GM18526 (cell line): ENCODE data around the gene CALCOCO1.

Source experiments
- POLR2A ChIP-seq: IDR thresholded peaks from 3 replicates; pipeline ENCODE4 v1.6.1; 2011; ENCODE audit not compliant: insufficient read length; ENCODE audit errors: extremely low read depth

Gene CALCOCO1

DNA sequence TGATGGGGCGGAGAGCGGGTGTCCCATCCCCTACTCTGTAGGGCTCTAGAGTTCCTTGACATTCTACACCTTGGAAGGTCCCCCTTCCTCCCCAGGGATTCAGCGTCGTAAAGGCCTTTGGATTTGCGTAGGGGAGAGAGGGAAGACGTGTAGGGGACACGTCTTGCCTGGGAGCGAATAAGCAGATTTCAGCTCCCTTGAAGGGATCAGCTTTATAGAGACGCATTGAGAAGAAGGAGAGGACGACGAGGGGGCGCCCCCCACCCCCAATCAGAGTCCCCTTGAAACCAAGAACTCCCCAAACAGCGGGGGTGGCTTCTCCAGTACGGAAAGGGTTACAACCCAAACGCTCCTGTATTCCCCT lies 324 bp downstream of the CALCOCO1 start:
- no peak for TF ChIP-seq POLR2A

DNA sequence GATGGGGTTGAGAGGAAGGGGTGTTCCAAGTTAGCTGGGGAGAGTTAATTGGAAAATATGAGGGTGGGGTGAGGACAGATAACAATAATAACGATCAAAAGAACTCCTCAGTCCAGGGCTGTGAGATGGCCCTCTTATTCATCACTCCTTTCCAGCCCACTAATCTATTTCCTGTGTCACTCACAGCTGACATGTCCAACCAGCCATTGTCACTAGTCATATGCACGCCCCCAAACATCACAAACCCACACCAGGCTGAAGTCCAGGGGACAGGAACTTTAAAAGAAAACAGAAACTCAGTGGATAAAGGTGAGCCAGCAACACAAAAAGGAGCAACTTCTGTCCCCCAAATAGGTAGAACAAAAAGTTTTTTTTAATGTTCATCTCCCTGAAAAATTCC lies 911 bp downstream of the CALCOCO1 start:
- TF ChIP-seq POLR2A, result no peak

DNA sequence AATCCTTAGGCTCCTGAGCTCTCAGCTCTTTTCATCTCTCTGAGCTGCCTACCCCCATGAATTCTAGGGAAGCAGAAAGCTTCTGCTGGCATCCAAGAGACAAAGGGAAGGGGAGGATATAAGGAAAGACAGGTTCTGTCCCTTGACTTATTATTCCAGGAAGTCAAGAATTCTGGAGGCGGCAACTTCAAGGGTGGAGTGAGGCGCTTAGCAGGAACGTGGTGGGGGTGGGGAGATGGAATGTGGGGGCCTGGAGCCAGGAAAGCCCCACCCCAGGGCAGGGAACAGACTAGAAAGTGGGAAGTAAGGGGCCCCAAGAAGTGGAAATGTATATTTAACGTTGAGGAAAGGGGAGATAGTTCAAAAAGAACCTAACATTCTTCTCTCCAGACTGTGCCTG lies 1.4 kb downstream of the CALCOCO1 start:
- no peak for TF ChIP-seq POLR2A

DNA sequence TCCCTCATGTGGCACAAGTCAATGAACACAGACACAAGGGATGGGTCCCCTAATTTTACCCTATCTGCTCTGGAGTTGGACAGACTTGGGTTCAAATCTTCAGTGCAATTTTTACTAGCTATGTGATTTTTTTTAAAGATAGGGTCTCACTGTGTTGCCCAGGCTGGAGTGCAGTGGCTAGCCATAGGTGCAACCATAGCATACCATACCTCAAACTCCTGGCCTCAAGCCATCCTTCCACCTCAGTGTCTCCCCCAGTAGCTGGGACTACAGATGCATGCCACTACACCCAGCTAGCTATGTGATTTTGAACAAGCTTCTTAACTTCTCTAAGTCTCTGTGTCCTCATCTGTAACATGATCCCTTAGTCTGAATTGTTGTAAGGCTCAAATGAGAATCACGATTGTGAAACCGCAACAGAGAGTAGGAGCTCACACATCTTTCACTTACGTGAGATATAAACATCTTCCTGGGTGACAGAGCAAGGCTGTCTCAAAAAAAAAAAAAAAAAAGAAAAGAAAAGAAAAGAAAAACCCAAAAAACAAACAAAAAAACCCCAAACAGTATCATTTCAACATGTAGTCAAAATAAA lies 4.7 kb downstream of the CALCOCO1 start:
- no peak for TF ChIP-seq POLR2A

DNA sequence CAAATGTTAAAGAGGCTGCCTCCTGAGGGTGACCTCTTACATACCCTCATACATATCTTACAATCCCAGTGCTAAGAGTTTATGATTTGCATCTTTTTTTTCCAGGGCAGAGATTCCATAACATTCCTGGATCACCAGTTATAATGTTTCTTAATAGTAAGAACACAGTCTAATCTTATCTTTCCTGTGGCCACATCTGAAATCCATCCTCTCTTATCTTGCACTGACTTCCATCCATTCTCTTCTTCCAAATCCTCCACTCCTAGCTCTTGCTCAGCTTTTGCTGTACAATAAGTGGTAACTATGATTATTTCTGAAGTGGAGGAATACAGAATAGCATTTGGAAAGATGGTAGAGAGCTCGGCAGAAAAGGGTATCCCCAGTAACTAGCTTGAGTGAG lies 6.3 kb downstream of the CALCOCO1 start:
- no peak for TF ChIP-seq POLR2A

DNA sequence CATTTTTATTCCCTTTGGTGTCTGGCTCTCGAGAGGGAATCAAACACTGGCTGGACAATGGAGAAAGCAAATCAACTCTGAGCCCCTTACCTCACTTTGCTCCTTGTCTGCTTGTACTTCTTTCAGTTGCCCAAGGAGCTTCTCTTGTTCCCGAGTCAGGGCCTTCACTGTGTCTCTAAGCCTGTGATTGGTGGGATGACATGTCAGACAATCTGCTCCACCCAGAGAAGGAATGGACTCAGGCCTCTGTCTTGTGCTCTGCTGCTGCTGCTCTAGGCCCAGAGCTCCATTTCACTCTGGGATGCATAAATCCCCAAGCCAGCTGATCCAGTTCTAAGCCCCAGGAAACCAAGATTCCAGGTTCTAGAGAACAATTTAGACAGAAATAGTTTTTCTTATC lies 7.6 kb downstream of the CALCOCO1 start:
- TF ChIP-seq POLR2A, result no peak

DNA sequence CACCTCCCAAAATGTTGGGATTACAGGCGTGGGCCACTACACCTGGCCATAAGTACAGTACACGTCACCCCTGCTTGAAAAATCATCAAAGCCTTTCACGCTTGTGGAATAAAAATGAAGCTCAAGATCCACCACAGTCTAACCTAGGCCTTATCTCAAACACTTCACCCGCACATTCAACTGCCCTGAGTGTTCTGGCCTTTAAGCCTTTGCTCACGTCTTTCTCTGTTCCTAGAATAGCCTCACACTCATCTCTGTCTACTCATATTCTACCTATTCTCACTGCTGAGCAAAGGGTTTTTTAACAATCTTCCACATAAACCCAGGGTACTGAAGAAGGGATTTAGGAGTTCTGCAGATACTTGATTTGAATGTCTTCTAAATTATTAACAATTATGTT lies 9.9 kb downstream of the CALCOCO1 start:
- no peak for TF ChIP-seq POLR2A

DNA sequence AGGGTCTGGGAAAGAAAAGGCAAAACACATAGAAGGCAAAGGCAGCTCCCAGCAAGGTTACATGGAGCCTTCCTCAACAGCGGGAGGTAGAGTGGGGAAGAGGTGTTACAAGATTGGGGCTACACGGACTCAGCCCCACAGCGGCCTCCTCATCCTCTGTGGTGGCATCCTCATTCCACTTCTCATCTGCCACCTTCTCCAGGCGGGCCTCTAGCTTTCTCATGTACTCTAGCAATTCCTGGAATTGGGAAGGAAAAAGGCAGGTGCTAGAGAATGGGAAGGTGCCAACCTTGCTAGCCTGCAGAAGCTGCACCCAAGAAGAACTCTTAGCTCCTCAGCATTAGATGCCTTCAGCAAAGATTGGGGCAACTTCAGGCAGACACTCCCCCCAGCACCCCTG lies 13.2 kb downstream of the CALCOCO1 start:
- no peak for TF ChIP-seq POLR2A

DNA sequence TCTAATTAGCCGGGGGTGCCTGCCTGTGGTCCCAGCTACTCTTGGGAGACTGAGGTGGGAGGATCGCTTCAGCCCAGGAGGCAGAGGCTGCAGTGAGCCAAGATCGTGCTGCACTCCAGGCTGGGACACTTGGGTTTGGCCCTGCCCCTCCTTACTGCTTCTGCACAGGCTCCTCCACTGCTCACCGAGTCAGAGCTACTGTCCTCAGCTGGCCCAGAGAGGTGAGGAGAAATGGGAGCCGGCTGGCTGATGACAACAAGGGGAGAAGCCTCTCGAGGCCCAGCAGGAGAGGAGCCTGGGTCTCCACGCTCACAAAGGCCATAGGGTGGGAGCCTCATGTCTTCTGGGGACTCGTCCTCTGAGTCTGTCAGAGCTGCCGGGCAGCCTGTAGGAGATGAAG lies 13.7 kb downstream of the CALCOCO1 start:
- no peak for TF ChIP-seq POLR2A

DNA sequence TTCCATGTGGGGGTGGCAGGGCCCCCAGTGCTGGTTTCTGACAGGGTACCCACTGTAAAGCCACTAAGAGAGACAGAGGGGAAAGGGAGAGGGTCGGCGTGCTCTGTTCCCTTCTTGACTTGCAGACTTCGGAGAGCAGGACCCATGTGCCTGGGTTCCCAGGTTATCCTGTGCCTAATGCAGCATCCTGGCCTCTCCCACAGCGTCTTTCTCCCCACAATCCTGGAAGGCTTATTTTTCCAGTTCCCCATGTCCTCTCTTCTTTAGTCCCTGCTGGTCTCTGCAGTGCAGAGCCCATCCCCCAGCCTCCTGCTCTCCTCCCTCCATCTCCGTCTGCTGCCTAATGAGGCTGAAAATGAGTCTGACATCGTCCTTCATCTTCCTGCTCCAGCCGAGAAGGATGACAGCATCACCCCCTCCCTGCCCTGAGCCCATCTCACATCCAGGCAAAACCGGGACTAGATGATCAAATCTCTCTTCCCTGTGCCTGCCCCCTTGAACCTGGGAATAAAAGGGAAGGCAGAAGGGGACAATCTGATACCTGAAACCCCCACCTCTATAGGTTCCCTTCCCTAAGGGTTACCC lies 15.1 kb downstream of the CALCOCO1 start:
- TF ChIP-seq POLR2A, result no peak

DNA sequence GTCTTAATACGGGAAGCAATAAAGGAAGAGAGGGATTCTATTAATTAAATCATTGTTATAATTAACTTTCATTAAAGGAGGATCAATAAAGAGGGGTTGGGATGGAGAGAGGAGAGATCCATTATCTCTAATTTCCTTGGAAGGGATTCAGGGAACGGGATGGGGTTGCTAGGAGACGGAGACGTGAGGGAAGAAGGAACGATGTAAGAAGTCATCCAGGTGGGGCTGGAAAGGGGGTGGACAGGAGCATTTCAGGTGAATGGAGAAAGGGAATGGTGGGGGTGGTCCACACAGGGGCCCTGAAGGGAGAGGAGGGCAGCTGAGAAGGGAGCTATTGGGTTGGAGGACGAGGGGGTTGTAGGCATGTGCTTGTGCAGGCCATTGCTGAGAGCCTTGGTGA lies 17.2 kb downstream of the CALCOCO1 start:
- no peak for TF ChIP-seq POLR2A

DNA sequence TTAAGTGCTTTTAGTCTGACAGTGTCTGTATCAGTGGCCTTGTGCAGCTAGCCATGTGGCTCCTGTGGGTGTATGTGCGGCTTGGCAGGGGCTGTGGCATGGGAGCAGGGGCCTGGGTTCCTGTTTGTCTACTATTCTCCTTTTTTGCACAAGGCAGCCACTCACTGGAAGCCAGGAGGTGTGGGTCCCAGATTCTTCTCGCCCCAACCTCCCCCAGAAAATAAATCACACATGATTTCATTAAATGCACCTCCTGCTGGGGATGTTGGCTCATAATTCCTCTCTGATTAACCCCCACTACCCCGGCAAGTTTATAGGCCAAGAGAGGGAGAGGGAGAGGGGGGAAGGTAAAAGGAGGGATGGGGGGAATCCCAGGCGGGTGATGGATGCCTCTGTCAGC lies 17.6 kb downstream of the CALCOCO1 start:
- TF ChIP-seq POLR2A, result no peak

DNA sequence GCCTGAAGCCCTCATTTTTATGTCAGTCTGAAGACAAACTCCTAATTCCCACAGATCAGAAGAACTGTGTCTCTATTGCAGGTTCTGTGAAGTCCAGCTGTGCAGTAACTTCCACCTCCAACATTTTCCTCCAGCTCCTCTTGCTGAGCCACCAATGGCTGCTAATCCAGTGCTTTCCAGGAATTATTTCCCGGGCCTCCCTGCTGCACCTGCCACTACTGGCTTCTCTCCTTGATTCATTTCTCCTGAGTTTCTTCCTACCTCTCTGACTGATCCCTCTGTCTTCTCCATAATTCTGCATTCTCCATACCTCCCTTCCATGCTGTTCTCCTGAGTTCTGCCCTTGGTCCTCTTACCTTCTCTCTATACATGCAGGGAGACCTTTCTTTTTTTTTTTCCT lies 21.2 kb downstream of the CALCOCO1 start:
- TF ChIP-seq POLR2A, result no peak

DNA sequence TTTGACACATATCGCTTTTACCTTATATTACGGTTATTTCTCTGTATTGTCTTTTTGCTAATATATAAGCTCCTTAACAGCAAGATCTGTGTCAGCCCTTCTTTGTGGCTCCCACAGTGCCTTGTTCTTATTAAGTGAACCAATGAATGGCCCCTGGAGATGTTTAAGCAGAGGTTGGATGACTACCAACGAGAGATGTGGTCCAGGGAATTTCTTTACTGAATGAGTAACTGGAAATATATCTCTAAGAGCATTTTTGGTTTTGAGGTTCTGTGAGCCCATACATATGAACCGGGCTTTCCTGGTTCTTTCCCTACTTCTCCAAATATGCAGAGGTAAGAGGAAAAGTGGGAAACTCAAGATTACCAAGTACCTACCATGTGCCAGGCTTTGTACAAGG lies 23.5 kb downstream of the CALCOCO1 start:
- TF ChIP-seq POLR2A, result no peak

DNA sequence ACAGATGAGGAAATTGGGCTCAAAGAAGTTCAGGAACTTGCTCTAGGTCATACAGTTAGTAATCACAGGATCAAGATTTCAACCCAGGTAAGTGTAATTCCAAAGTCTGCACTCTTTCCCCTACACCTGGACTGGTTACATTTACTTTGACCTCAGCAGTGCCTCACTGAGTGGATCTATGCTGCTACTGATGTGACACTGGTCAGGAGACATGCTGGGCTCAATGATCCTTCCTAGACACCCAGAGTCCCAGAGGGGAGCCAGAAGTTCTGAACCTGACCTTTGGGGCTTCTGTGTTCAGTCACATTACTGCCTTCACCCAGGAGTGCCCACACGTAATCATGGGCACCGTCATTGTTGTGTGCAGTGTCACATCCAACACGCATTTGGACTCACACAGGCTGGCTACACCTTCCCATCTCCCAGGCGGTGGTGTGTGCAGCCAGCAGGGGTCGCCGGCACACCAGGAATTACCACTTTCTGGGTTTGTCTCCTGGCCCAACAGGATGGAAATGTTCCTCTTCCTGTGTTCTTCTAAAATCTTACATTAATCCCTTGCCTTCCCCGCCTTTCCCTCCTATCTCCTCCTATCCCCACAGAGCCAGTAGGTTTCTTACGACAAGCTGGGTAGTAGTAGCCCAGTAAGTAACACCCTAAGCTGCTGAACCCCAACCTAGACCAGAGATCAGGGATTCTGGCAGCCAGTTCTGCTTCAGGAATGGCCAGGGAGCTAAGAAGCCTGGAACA lies 25.6 kb downstream of the CALCOCO1 start:
- no peak for TF ChIP-seq POLR2A

DNA sequence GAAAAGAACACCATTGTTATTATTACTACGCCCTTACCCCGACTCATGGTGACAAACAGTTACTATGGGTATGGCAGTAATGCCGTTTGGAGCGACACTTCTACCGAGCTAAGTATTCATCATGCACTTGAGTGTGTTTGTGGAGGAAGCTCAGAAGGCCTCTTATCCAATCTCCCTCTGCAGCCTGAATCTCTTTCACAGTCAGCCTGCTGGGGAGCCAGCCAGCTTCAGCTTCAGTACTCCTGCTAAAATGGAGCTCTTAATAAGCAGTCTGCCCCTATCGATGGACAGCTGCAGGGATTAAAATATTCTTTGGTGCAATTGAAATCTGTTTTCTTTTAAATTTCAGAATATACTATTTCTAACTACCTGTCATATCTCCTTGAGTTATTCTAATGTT lies 26.7 kb downstream of the CALCOCO1 start:
- no peak for TF ChIP-seq POLR2A

DNA sequence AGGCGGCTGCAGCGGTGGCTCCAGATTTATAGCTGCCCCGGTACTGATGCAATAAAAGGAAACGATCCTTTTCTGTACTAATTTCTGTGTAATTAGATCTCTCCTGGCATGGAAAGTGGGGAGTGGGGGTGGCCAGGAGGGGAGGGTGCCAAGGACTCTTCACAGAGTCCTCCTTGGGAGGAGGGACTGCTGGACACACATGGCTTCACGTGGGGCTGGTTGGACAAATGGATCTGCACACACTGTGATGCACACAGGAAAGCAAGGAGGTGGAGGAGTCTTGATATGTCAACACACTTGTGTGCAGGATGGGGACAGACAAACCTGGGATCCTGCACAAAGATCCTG lies 27.6 kb downstream of the CALCOCO1 start:
- TF ChIP-seq POLR2A, result no peak
